NB4 (cell line): ENCODE results near the gene CDHR5.

Experiments
- MYC ChIP-seq: IDR thresholded peaks from 2 replicates; pipeline ENCODE4 v1.6.1; 2011; ENCODE audit warnings: low read depth, low read length
- POLR2A ChIP-seq: IDR thresholded peaks from 2 replicates; pipeline ENCODE4 v1.6.1; 2011; ENCODE audit warnings: mild to moderate bottlenecking; ENCODE audit not compliant: insufficient read length; ENCODE audit errors: extremely low read depth
- TF ChIP-seq, protein P1 (sequence below): IDR thresholded peaks from one replicate; pipeline ENCODE4 v1.5.1; 2012; ENCODE audit warnings: low read depth, low read length
- TF ChIP-seq, protein P2 (sequence below): IDR thresholded peaks from 2 replicates; pipeline ENCODE4 v1.6.1; 2011; ENCODE audit warnings: low read depth, low read length

GRCh38 chr11:589798-590197 lies 35.0 kb downstream of the CDHR5 start:
- TF ChIP-seq, protein P1, sequence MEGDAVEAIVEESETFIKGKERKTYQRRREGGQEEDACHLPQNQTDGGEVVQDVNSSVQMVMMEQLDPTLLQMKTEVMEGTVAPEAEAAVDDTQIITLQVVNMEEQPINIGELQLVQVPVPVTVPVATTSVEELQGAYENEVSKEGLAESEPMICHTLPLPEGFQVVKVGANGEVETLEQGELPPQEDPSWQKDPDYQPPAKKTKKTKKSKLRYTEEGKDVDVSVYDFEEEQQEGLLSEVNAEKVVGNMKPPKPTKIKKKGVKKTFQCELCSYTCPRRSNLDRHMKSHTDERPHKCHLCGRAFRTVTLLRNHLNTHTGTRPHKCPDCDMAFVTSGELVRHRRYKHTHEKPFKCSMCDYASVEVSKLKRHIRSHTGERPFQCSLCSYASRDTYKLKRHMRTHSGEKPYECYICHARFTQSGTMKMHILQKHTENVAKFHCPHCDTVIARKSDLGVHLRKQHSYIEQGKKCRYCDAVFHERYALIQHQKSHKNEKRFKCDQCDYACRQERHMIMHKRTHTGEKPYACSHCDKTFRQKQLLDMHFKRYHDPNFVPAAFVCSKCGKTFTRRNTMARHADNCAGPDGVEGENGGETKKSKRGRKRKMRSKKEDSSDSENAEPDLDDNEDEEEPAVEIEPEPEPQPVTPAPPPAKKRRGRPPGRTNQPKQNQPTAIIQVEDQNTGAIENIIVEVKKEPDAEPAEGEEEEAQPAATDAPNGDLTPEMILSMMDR, result no peak
- TF ChIP-seq POLR2A (no peak), MYC (no peak)
- TF ChIP-seq, protein P2, sequence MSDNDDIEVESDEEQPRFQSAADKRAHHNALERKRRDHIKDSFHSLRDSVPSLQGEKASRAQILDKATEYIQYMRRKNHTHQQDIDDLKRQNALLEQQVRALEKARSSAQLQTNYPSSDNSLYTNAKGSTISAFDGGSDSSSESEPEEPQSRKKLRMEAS, result no peak
